T-helper 17 cell (primary cell): ENCODE results near the gene PITPNC1. TPM values are rescaled to one million over a fixed set of nuclear protein-coding genes. Genes with fewer than 3 reads are reported as not detected.
A peak's percentile ranks its signal among the peaks of the same experiment; 100 is the strongest.
"Not testable (repeated sequence)": the region's sequence is repeated elsewhere in the genome, so short reads cannot be mapped to it uniquely, and the experiment has no call there.

ENCODE experiments used
- ATAC-seq: fragments of 150-1000 bp; cut with Tn5 transposase; 2 replicates; pipeline ENCODE4 v1.10.0; 2021; ENCODE audit warnings: mild to moderate bottlenecking, moderate library complexity
- DNase-seq, 3 donors: peaks; one replicate each; pipeline versions ENCODE4 v3.0.0 to v3.0.0-alpha.2; 2020 to 2021
- H3K9me3 ChIP-seq: one replicate; pipeline ENCODE4 v1.7.0; 2013; ENCODE audit warnings: low read length, mild to moderate bottlenecking; ENCODE audit not compliant: control insufficient read depth, poor library complexity, severe bottlenecking
- H3K27ac Mint-ChIP-seq: one replicate; pipeline ENCODE4 v1.8.0; 2022; ENCODE audit warnings: mild to moderate bottlenecking, moderate library complexity, mixed read lengths
- H3K27me3 Mint-ChIP-seq: one replicate; pipeline ENCODE4 v1.8.0; 2022; ENCODE audit warnings: mixed read lengths
- H3K36me3 Mint-ChIP-seq: one replicate; pipeline ENCODE4 v1.8.0; 2022; ENCODE audit warnings: low read depth, mixed read lengths
- H3K4me1 Mint-ChIP-seq: one replicate; pipeline ENCODE4 v1.8.0; 2022; ENCODE audit warnings: mild to moderate bottlenecking, mixed read lengths
- H3K4me3 Mint-ChIP-seq: one replicate; pipeline ENCODE4 v1.8.0; 2022; ENCODE audit warnings: mild to moderate bottlenecking, moderate library complexity, mixed read lengths
- total RNA-seq, 4 donors: library from RNA in 2 of 4; stranded (reverse) in 2 of 4; gene quantifications; one replicate each; pipeline ENCODE4 v1.2.3 and lab custom pipeline; 2022 to 2026

PITPNC1 gene
- total RNA-seq, 2 donors from 2014 or later, result 72.9 to 82.0 TPM

GRCh38 chr17:67717192-67717623 is 340.1 kb downstream of the PITPNC1 start:
- H3K4me3 Mint-ChIP-seq, result peak overlapping the region; percentile 100
- peak overlapping the region; percentile 100 for H3K27ac Mint-ChIP-seq
- peaks cover 9% of the 10 kb centered on the region for H3K36me3 Mint-ChIP-seq
- no peaks in the 10 kb centered on the region for H3K9me3 ChIP-seq
- no peak for DNase-seq
- H3K27me3 Mint-ChIP-seq, result no peaks in the 10 kb centered on the region
- ATAC-seq, result no peak
- H3K4me1 Mint-ChIP-seq, result peaks cover 15% of the 10 kb centered on the region

- no peaks in the 10 kb centered on the region for H3K27me3 Mint-ChIP-seq
- peak; percentile 96 to 99 (median 99) for DNase-seq
Observed at GRCh38 chr17:67717624-67718324, 340.7 kb downstream of the PITPNC1 start, which contains the start of gene NOL11. Gene NOL11 (plus strand): TSS chr17:67717936. CDS start chr17:67717948, 12 bp downstream.

GRCh38 chr17:67718325-67718941 is 341.4 kb downstream of the PITPNC1 start:
- no peaks in the 10 kb centered on the region for H3K27me3 Mint-ChIP-seq
- ATAC-seq (peak; percentile 29), DNase-seq (peak in 2 of 3 donors; percentile 15 to 18)
- H3K36me3 Mint-ChIP-seq, result peaks cover 7% of the 10 kb centered on the region
- peak overlapping the region; percentile 100 for H3K27ac Mint-ChIP-seq
- H3K4me1 Mint-ChIP-seq, result peaks cover 15% of the 10 kb centered on the region
- peak overlapping the region; percentile 100 for H3K4me3 Mint-ChIP-seq
- H3K9me3 ChIP-seq, result no peaks in the 10 kb centered on the region

More at GRCh38 chr17:67717624-67718324, 340.7 kb downstream of the PITPNC1 start, which contains the start of gene NOL11:
- no peaks in the 10 kb centered on the region for H3K9me3 ChIP-seq
- H3K4me1 Mint-ChIP-seq, result peaks cover 15% of the 10 kb centered on the region
- H3K36me3 Mint-ChIP-seq, result peaks cover 7% of the 10 kb centered on the region
- ATAC-seq, result peak; percentile 94
- peak within 1 kb of the TSS; percentile 100 for H3K27ac Mint-ChIP-seq
- H3K4me3 Mint-ChIP-seq, result peak within 1 kb of the TSS; percentile 100

GRCh38 chr17:67725373-67725791 is 348.3 kb downstream of the PITPNC1 start:
- no peaks in the 10 kb centered on the region for H3K27me3 Mint-ChIP-seq
- DNase-seq (no peak), ATAC-seq (peak; percentile 79)
- H3K27ac Mint-ChIP-seq, result peak overlapping the region; percentile 89
- peaks cover 18% of the 10 kb centered on the region for H3K4me1 Mint-ChIP-seq
- peaks cover 14% of the 10 kb centered on the region for H3K36me3 Mint-ChIP-seq
- H3K9me3 ChIP-seq, result no peaks in the 10 kb centered on the region
- H3K4me3 Mint-ChIP-seq, result peak overlapping the region; percentile 49

- H3K27ac Mint-ChIP-seq, result peak overlapping the region; percentile 89
- peak overlapping the region; percentile 49 for H3K4me3 Mint-ChIP-seq
- peaks cover 14% of the 10 kb centered on the region for H3K36me3 Mint-ChIP-seq
- no peaks in the 10 kb centered on the region for H3K9me3 ChIP-seq
- ATAC-seq (peak; percentile 48), DNase-seq (no peak)
- H3K27me3 Mint-ChIP-seq, result no peaks in the 10 kb centered on the region
- peaks cover 18% of the 10 kb centered on the region for H3K4me1 Mint-ChIP-seq
Observed at GRCh38 chr17:67725807-67726206, 348.7 kb downstream of the PITPNC1 start.

- H3K27ac Mint-ChIP-seq, result peak overlapping the region; percentile 89
- ATAC-seq, DNase-seq, H3K9me3 ChIP-seq, H3K27me3 Mint-ChIP-seq: not testable (repeated sequence)
- H3K4me3 Mint-ChIP-seq, result peak overlapping the region; percentile 49
- H3K4me1 Mint-ChIP-seq, result peaks cover 20% of the 10 kb centered on the region
- peaks cover 17% of the 10 kb centered on the region for H3K36me3 Mint-ChIP-seq
Observed at GRCh38 chr17:67727152-67728039, 350.3 kb downstream of the PITPNC1 start.

- DNase-seq (no peak), ATAC-seq (no peak)
- no peaks in the 10 kb centered on the region for H3K9me3 ChIP-seq
- peaks cover 34% of the 10 kb centered on the region for H3K4me1 Mint-ChIP-seq
- H3K27me3 Mint-ChIP-seq, result no peaks in the 10 kb centered on the region
- H3K36me3 Mint-ChIP-seq, result peaks cover 22% of the 10 kb centered on the region
- H3K27ac Mint-ChIP-seq, result peak overlapping the region; percentile 27
- H3K4me3 Mint-ChIP-seq, result no peak overlapping the region
Observed at GRCh38 chr17:67729903-67730302, 352.8 kb downstream of the PITPNC1 start.

- H3K4me1 Mint-ChIP-seq, result peaks cover 29% of the 10 kb centered on the region
- no peak overlapping the region for H3K27ac Mint-ChIP-seq
- DNase-seq (no peak), ATAC-seq (no peak)
- H3K36me3 Mint-ChIP-seq, result peaks cover 20% of the 10 kb centered on the region
- H3K9me3 ChIP-seq, result no peaks in the 10 kb centered on the region
- H3K4me3 Mint-ChIP-seq, result no peak overlapping the region
- H3K27me3 Mint-ChIP-seq, result no peaks in the 10 kb centered on the region
Observed at GRCh38 chr17:67730731-67731130, 353.6 kb downstream of the PITPNC1 start.

- no peak for ATAC-seq
- DNase-seq, result no peak
- no peaks in the 10 kb centered on the region for H3K9me3 ChIP-seq
- Mint-ChIP-seq H3K36me3 (peaks cover 11% of the 10 kb centered on the region), H3K27me3 (no peaks in the 10 kb centered on the region), H3K27ac (peak overlapping the region; percentile 80), H3K4me3 (no peak overlapping the region), H3K4me1 (peaks cover 21% of the 10 kb centered on the region)
Observed at GRCh38 chr17:67733449-67733848, 356.4 kb downstream of the PITPNC1 start.

- H3K27ac Mint-ChIP-seq, result no peak overlapping the region
- H3K4me1 Mint-ChIP-seq, result peaks cover 16% of the 10 kb centered on the region
- no peaks in the 10 kb centered on the region for H3K27me3 Mint-ChIP-seq
- no peaks in the 10 kb centered on the region for H3K9me3 ChIP-seq
- ATAC-seq, result no peak
- peaks cover 5% of the 10 kb centered on the region for H3K36me3 Mint-ChIP-seq
- no peak overlapping the region for H3K4me3 Mint-ChIP-seq
- no peak for DNase-seq
Observed at GRCh38 chr17:67737145-67737544, 360.1 kb downstream of the PITPNC1 start.

- Mint-ChIP-seq H3K4me1 (no peaks in the 10 kb centered on the region), H3K36me3 (no peaks in the 10 kb centered on the region)
Observed at GRCh38 chr17:67742025-67742424, 364.9 kb downstream of the PITPNC1 start.

More at GRCh38 chr17:67742025-67742424, 364.9 kb downstream of the PITPNC1 start:
- DNase-seq (no peak), ATAC-seq (no peak)
- no peaks in the 10 kb centered on the region for H3K27me3 Mint-ChIP-seq
- peak overlapping the region; percentile 32 for H3K27ac Mint-ChIP-seq
- H3K9me3 ChIP-seq, result no peaks in the 10 kb centered on the region
- no peak overlapping the region for H3K4me3 Mint-ChIP-seq
